Inflammatory macrophage treated with lipopolysaccharide for 4 hours (primary cell): ENCODE data around the gene MYADML2.
A peak's percentile ranks its signal among the peaks of the same experiment; 100 is the strongest.
"Not testable (repeated sequence)": the region's sequence is repeated elsewhere in the genome, so short reads cannot be mapped to it uniquely, and the experiment has no call there.

Source experiments
- DNase-seq: peaks from one replicate; pipeline ENCODE4 v3.0.0-alpha.2; 2020

MYADML2 gene

GRCh38 chr17:81947189-81947588 lies at the start of gene MYADML2:
Gene MYADML2, minus strand, starts transcription at chr17:81947233. Its CDS starts 5,492 bp downstream, at chr17:81941741.
- no peak for DNase-seq

GRCh38 chr17:81996232-81996756 lies 49.3 kb upstream of the MYADML2 start:
- DNase-seq: no peak

GRCh38 chr17:81995463-81996231 lies 48.6 kb upstream of the MYADML2 start:
- no peak for DNase-seq

- DNase-seq: no peak
Measured at GRCh38 chr17:81994593-81995462, 47.8 kb upstream of the MYADML2 start.

- no peak for DNase-seq
Measured at GRCh38 chr17:81993729-81994592, 46.9 kb upstream of the MYADML2 start.

GRCh38 chr17:81992306-81993102 lies 45.5 kb upstream of the MYADML2 start:
- DNase-seq: no peak

- DNase-seq: no peak
Measured at GRCh38 chr17:81991684-81992305, 44.8 kb upstream of the MYADML2 start.

GRCh38 chr17:81990836-81991683 lies 44.0 kb upstream of the MYADML2 start:
- DNase-seq: no peak

- DNase-seq: no peak
Measured at GRCh38 chr17:81987161-81987770, 40.2 kb upstream of the MYADML2 start.

GRCh38 chr17:81986606-81987005 lies 39.6 kb upstream of the MYADML2 start:
- no peak for DNase-seq

GRCh38 chr17:81984773-81985410 lies 37.9 kb upstream of the MYADML2 start:
- no peak for DNase-seq

- peak; percentile 16 for DNase-seq
Measured at GRCh38 chr17:81983639-81984373, 36.8 kb upstream of the MYADML2 start.

GRCh38 chr17:81983011-81983638 lies 36.1 kb upstream of the MYADML2 start:
- DNase-seq: no peak

- DNase-seq: not testable (repeated sequence)
Measured at GRCh38 chr17:81981511-81981910, 34.5 kb upstream of the MYADML2 start.

GRCh38 chr17:81980707-81981343 lies 33.8 kb upstream of the MYADML2 start:
- DNase-seq: peak; percentile 8

GRCh38 chr17:81980122-81980521 lies 33.1 kb upstream of the MYADML2 start:
- no peak for DNase-seq

- DNase-seq: no peak
Measured at GRCh38 chr17:81978524-81979298, 31.7 kb upstream of the MYADML2 start.
